ENCODE data around the gene CAMK2A.

CAMK2A gene

GRCh38 chr5:150180241-150181026 lies 109.1 kb downstream of the CAMK2A start:
- no peak for TF ChIP-seq CTCF (IDR thresholded peaks at IDR 0.05; ENCODE audit: extremely low read depth, missing control alignments)
- DNase-seq (ENCODE audit: low spot score): no peak

- TF ChIP-seq CTCF (IDR thresholded peaks at IDR 0.05; ENCODE audit: extremely low read depth, missing control alignments): no peak
- DNase-seq (ENCODE audit: low spot score): no peak
These were observed 110.5 kb downstream of the CAMK2A start for GRCh38 chr5:150179019-150179620.

- peak; percentile 61 for DNase-seq (ENCODE audit: low spot score)
- TF ChIP-seq CTCF (IDR thresholded peaks at IDR 0.05; ENCODE audit: extremely low read depth, missing control alignments): no peak
These were observed 111.3 kb downstream of the CAMK2A start for GRCh38 chr5:150178262-150178661.

GRCh38 chr5:150177721-150178120 lies 111.9 kb downstream of the CAMK2A start:
- no peak for TF ChIP-seq CTCF (IDR thresholded peaks at IDR 0.05; ENCODE audit: extremely low read depth, missing control alignments)
- no peak for DNase-seq (ENCODE audit: low spot score)

GRCh38 chr5:150176745-150177477 lies 112.7 kb downstream of the CAMK2A start:
- TF ChIP-seq CTCF (IDR thresholded peaks at IDR 0.05; ENCODE audit: extremely low read depth, missing control alignments): no peak
- DNase-seq (ENCODE audit: low spot score): no peak

GRCh38 chr5:150175536-150175935 lies 114.0 kb downstream of the CAMK2A start:
- DNase-seq (ENCODE audit: low spot score): peak; percentile 68

More at GRCh38 chr5:150175536-150175935, 114.0 kb downstream of the CAMK2A start:
- TF ChIP-seq CTCF (IDR thresholded peaks at IDR 0.05; ENCODE audit: extremely low read depth, missing control alignments): peak; percentile 25

All from GM20000 (cell line).